GM19035 (cell line): ENCODE data around the gene LRIT1.
A peak's percentile ranks its signal among the peaks of the same experiment; 100 is the strongest.

Experiments
- ATAC-seq: cut with Tn5 transposase; IDR thresholded peaks from one replicate; pipeline ENCODE4 v1.9.1; 2021; ENCODE audit not compliant: unreplicated experiment

LRIT1 gene

DNA sequence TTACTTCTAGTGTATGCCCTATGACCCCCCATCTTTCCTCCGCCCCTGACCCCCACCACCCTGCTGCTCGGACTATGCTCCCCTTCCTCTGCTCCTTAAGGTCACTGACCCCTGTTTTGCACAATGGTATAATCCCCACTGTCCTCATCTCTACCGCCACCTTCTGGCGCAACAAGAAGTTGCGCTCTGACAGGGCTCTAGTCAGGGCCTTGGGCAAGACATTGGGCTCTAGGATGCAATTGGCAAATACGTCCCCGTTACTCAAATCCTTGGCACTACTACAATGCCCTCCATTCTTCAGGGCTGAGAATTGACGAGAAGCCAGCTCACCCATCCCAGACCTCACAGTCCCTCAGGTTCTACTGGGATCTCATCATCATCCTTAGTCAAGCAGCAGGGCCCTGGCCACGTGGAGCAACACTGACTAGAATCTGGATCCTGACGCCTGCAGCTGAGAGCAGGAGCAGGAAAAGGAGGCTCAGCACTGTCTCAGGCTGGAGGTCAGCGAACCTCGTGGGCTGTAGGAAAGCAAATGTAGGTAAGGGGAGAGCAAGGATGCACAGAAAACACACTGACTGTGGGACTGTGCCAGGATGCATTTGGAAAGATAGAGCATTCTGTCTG is 26.6 kb downstream of the LRIT1 start:
- ATAC-seq = peak; percentile 93

DNA sequence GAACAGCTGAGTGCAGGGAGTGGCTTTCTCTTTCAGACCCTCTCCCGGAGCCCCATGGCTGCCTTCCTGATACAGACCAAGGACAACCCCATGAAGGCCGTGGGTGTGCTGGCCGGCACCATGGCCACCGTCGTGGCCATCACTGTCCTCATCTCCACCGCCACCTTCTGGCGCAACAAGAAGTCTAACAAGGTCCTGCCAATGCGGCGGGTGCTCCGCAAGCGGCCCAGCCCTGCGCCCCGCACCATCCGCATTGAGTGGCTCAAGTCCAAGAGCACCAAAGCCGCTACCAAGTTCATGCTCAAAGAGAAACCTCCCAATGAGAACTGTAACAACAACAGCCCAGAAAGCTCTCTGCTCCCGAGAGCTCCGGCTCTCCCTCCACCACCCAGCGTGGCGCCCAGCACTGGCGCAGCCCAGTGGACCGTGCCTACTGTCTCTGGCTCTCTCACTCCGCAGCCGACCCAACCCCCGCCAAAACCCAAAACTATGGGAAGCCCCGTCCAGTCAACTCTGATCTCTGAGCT is 27.2 kb downstream of the LRIT1 start:
- peak; percentile 29 for ATAC-seq

DNA sequence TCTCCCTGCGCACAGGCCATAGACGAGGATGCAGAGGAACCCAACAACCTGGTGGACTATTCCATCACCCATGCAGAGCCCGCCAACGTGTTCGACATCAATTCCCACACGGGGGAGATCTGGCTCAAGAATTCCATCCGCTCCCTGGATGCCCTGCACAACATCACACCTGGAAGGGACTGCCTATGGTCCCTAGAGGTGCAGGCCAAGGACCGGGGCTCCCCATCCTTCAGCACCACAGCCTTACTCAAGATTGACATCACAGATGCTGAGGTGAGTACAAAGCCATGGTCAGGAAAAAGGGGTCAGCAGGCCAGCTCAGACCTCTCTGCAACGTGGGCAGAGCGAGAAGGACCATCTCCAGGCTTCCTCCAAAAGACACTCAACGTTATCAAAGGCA is 28.3 kb downstream of the LRIT1 start:
- ATAC-seq = no peak

DNA sequence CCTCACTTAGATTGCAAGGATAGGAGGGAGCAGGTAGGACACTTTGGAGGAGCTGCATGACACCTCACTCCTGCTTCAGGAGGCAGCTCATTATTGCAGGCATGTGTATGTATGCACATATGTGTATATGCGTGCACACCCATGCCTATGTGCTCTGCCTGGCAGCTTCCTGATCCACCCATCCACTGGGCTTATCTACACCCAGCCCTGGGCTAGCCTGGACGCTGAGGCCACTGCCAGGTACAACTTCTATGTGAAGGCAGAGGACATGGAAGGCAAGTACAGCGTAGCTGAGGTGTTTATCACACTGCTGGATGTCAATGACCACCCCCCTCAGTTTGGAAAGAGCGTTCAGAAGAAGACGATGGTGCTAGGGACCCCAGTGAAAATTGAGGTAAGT is 29.3 kb downstream of the LRIT1 start:
- ATAC-seq = no peak

DNA sequence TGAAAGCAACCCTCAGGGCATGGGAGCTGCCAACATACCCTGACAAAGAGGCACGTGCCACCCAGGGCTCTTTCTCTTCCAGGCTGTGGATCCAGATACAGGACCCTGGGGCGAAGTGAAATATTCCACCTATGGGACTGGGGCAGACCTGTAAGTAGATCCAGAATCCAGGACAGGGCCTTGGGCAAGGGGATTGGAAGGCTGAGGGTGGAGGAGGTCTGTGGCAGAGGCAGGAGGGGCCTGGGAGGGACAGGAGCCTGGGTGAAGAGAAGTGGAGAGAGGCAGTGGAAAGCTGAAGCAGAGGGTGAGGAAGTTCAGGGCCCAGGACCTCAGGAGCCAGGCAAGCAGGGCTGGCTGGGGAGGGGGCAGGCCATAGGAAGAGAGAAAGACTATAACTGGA is 29.8 kb downstream of the LRIT1 start:
- ATAC-seq = no peak

DNA sequence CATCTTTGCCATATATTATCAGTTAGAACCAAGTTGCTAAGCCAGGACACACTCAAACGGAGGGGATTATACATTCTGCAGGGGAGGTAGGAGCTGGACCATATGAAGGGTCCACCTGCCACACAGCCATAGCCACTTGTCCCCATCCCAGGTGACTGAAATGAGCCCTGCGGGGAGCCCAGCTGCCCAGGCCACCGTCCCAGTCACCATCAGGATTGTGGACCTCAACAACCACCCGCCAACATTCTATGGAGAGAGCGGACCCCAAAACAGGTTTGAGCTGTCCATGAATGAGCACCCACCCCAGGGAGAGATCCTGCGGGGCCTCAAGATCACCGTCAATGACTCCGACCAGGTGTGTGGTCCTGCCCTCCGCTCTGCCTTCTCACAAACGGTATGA is 33.3 kb downstream of the LRIT1 start:
- no peak for ATAC-seq

DNA sequence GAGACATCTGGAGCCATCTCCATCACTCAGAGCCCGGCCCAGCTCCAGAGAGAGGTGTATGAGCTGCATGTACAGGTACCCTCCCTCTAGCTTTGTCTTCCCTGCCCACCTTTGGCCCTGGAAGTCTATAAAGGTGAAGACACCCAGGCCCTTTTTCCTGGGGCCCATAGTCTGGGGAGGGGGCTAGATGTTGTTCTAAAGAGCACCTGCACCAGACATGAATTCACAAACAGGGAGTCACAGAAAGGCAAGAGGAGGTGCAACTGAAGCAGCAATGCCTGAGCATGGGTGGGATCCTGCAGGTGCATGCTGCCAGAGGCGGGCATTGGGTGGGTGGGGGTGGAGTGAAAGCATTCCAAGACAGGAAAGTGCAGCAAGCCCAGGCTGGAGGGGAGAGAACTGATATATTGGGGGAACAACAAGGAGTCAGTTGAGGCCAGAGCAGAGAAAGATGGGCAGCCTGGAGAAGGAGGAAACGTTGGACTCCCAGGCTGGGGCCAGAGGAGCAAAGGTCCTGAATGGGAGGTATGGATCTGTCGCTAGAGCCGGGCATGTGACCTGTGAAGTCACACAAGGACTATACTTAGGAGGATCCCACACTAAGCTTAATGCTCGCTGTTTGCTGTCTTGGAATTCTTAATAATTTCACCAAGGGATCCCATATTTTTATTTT is 35.4 kb downstream of the LRIT1 start:
- no peak for ATAC-seq

DNA sequence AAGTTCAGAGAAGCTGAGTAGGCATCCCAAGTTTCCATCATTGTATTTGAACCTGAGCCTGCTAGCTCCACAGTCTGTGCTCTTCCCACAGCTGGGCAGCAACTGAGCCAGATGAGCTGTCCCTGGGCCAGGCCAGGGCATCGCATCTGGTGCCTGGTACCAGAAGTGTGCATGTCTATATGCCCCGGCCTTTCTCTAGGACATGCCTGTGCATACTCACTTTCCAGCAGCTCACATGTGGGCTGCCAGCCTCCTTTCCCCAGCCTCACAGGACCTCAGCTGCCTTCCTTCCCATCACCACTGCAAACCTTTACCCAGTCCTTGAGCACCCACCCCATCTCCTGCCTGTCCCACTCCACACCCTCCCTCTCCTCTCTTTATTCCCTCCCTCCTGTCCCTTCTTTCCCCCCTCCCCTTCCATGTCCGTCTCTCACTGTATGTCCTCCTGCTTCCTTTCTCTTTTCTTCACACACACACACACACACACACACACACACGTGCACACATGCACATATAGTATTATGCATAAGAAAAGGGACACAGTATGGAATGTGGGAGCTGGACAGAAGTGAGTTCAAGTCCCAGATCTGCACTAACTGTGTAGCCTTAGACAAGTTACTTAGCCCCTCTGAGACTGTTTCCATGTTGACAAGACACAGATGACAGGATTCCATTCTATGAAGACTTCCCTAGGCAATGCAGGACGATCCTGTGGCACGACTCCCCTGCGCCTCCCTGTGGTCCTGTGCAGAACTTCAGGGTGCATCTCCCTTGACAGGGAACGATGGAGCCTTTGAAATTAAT is 36.1 kb downstream of the LRIT1 start:
- peak; percentile 75 for ATAC-seq

DNA sequence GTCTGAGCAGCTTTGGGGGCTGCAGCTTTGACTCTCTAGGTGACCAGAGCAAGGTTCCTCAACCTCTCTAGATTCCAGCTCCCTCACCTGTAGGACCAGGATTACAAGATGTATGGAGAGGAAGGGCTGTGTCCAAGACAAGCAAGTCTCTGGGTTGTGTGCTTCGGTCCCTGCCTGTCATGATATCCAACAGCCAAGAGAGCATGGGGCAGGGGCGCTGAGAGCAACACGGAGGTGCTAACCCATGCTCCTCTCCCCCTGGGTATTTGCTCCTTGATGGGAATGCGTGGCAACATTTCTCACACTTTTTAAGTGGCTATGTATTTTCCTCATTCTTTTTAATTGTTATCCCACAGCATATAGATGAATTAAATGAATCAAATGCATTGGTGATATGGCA is 36.7 kb downstream of the LRIT1 start:
- no peak for ATAC-seq

DNA sequence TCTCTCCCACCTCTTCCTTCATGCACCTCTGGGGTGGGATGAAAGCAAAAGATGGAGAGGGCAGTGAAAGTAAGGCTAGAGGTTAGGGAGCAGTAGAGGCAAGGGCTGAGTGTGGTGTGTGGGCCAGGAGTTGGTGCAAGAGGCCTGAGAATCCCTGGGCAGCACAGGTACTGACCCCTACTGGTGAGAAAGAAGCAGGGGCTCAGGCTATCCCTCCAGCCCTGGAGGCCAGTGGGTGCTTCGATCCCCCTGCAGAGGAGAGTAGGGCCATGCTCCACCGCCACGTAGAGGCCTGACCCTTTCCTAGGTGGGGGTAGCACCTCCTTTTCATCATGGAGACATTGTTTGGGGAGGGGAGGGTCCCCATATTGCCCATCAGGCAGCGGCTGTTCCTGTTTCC is 37.2 kb downstream of the LRIT1 start:
- peak; percentile 67 for ATAC-seq

DNA sequence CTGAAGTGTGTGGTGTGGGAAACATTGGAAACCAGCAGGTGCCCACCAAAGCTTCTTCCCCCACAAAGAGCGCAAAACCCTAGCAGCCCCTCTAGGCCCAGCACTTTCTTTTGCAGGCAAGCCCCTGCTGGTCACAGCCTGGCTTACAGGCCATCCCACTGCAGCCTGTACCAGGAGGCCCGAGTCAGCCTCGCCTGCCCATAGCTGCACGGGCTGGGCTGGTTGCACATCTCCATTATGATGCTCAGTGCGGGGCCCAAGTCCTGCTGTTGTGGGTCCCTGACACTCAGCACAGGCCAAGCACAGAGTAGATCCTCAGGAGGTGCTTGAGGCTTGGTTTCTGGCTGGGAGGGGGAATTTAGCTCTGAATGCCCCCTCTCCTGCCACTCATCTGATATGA is 39.0 kb downstream of the LRIT1 start:
- no peak for ATAC-seq

DNA sequence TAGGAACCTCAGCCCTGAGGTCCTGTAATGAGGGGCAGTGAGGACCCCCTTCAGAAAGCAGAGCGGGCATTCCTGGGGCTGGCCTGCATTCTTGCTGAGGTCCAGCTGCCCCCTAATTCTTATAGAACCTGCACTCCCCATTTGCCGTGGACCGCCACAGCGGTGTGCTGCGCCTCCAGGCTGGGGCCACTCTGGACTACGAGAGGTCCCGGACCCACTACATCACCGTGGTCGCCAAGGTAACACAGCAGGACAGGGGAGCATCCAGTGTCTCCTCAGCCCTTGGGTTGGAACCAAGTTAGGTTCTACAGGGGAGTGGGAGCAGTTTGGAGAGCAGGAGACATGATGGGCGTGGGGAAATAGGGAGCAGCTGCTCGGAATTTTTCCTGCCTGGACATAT is 39.7 kb downstream of the LRIT1 start:
- ATAC-seq = no peak

DNA sequence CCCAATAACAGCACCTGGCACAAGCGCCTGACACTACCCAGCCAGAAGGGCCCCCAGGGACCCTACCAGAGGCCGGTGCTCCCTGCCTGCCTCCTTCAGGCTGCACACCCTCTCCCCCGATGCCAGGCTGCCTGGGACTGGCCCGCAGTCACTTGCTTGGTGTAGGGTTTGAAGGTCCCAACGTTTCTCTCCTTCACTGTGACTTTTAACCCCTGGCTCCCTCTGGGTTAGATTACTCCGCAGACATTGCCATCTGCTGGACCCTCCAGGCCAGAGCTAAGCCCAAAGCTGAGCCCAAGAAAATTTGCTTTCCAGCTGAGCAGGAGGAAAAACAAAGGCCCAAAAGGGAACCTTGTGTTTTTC is 40.1 kb downstream of the LRIT1 start:
- ATAC-seq = no peak

DNA sequence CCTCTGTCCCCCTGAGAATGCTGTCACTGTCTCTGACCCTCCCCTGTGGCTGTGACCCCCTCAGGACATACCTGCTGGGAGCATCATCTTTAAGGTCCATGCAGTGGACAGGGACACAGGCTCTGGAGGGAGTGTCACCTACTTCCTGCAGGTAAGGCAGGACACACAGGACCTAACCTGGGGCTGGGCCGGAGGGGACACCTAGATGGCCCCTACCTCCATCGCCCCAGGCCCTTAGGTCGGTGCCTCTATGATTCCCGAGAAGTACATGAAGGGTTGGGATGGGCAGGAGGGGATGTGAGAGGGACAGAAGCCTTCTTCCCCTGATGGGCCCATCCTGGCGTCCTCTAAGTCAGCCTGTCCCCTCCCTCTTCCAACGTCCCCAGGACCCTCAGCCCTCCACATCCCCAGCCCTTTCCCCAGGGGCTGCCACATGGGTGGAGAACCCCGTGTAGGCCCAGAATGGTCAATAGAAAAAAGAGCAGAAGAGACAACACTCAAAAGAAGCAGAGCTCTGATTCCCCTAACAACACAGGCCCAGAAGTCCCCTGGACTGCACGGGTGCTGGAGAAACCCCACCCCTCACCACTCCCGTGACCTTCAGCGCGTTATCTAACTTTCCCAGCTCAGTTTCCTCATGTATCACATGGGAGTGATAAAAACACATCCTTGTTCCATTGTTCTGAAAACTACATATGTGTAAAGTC is 40.7 kb downstream of the LRIT1 start:
- no peak for ATAC-seq

DNA sequence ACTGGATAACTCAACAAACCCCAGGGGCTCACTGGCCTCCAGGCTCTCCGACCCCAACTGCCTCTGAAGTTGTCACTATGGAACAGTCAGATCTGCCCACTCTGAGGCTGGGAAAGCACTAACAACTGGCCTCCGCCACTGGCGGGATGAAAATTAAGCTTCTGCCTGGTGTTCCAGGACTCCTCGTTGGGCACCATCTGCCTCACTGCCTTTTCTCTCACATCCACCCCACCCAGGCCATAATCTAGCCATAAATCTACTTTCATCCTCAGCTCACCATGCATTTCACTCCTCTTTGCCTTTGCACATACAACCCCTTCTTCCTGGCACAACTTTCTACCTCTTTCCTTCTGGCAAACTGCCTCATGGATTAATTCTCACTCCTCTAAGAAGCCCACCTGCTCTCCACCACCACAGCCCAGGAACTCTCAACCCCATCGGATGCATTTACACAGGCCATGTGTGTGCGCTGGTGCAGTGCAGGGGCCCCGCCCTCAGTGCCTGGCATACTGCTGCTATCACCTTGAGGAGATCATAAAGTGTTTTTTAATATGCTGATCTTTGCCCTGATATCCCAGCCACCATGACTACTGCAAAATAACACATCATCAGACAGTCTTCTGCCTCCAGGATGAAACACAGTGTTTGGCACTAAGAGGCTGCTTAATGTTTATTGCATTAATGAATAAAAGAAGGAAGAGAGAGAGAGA is 43.0 kb downstream of the LRIT1 start:
- ATAC-seq = no peak

DNA sequence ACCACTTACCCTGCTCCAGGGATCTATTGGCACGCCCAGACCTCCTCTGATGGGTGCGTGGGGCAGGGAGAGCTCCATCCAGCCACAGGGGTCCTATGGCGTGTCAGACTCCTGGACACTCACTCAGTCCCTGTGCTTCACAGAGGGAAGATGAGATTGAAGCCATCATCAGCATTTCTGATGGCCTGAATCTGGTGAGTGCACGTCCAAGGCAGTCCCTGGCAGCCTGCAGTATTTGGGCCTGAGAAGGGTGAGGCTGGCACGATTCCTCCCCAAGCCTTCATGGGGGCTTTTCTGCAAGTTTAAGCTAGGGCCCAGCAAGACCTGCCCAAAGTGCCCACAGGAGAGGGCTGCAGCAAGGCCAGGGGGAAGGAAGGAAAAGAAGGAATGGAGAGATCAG is 43.7 kb downstream of the LRIT1 start:
- ATAC-seq = no peak

DNA sequence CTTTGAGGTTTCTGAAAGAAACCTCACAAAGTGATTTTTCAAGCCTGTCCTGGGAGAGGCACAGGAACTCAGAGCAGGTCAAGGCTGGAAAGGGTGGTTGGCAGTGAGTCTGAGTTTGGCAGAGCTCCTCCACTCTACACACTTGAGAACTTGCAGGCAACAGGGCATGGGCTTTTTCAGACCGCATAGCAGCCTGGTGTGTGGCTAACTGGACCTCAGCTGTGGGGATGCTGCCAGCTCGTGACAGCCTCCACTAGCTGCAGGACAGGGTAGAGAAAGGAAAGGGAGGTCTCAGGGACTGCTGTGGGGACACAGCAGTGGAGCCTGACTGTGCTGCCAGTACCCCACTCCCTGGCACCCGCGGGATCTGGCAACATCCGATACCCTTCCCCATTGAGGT is 44.4 kb downstream of the LRIT1 start:
- ATAC-seq = no peak

DNA sequence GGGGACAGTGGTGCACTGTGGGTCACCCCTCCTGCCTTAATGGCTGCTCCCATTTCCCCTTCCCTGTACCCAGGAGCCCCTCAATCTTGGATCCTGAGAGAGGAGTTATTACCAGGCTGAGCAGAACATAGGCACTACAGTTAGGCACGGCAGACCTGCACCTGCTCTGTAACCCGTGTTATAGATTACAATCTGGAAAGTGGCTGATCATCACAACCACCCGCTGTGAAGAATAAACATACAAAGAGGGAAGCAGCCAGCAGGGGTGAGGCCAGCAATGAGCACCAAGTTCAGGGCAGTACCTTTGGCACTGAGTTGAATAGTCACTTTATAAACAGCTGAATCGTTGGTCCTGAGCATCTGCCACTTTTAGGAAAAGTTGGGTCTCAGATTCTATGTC is 45.3 kb downstream of the LRIT1 start:
- ATAC-seq = no peak

DNA sequence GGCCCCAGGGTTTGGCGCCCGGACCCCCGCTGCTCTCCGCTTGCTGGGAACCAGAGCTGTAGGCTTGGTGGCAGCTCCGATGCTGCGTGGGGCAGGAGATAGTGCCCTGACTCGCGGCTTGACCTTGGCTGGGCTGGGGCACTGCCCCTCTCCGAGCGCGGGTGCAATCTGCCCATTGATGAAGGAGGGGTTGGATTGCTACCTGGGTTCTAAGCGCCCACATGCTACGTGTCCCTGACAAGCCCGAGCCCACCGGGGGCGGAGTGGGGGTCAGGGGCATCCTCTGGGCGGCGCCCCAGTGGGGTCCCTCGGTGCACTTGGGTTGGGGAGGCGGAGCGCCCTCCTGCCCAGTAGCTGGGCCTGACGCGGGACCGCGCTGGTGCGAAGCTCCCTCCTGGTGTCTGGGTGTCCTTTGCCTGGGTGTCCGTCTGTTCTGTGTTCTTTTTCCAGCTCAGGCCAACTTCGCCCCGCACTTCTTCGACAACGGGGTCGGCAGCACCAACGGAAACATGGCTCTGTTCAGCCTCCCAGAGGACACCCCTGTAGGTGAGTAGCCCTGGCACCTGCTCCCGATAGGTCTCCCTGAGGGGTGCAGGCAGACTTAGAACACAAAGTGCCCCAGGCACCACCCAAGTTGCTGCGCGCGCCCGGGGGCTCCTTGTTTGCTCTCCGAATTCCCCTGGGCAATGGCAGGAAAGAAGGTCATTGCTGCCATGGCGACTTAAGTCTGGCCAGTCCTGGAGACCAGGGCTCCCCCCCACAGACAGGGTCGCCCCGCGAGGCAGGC is 46.1 kb downstream of the LRIT1 start:
- peak; percentile 15 for ATAC-seq

DNA sequence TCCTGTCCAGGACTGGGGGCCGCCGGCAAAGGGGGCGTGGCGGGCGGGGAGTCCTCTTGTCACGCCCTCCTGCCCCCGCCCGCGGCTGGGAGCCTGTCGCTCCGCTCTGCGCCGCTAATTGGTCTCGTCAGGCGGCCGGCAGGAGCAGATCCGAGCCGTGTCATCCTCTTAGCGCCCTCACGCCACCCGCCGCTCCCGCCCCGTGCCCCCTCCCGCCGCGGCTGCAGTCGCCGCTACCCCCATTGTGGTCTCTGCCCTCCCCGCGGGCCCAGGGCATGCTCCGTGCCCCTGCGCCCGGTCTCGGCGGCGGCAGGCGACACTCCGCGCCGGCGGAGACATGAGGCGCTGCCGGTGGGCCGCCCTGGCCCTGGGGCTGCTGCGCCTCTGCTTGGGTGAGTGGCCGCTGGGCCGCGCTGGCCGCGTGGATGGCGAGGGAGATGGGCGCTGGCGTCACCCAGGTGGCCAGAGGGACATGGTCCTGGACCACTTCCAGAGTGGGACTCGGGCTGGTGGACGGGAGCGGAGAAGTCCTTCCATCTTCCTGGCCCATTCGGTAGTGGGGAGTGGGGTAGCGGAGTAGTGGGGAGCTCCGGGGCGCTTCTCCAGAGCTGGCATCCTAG is 46.8 kb downstream of the LRIT1 start, which contains the start of gene CDHR1:
Gene CDHR1 (plus strand): TSS at position 114 of the 620 bp plus-strand sequence. CDS start 224 bp downstream, at position 338.
- ATAC-seq = peak; percentile 89
